K562 (cell line): ENCODE measurements around the gene PLXNA2. TPM values are rescaled to one million over a fixed set of nuclear protein-coding genes. Genes with fewer than 3 reads are reported as not detected.

Source experiments
- ATF2 ChIP-seq: sonication (generic); formaldehyde crosslinking; IDR thresholded peaks from 2 replicates; pipeline ENCODE4 v1.8.1; 2022; ENCODE audit warnings: missing genetic modification reagents
- BMI1 ChIP-seq: fragments of 150-350 bp; IDR thresholded peaks from 2 replicates; pipeline ENCODE4 v1.6.1; 2014; ENCODE audit warnings: low read length
- FOSL1 ChIP-seq: fragments of 200-800 bp; sonication (Bioruptor generic); conservative IDR thresholded peaks from 2 replicates; pipeline ENCODE4 v1.6.1; 2016; ENCODE audit warnings: missing genetic modification characterization, missing compliant biosample characterization
- HMGN3 ChIP-seq: IDR thresholded peaks from 2 replicates; pipeline ENCODE4 v1.6.1; 2011; ENCODE audit warnings: borderline replicate concordance, low read depth, mild to moderate bottlenecking, mixed read lengths, low read length; ENCODE audit not compliant: insufficient read length; ENCODE audit errors: extremely low read depth
- NR2C2 ChIP-seq, 2 experiments: fragments of 200-800 bp in 1 of 2; sonication (Bioruptor generic) in 1 of 2; sonication (generic) in 1 of 2; formaldehyde crosslinking in 1 of 2; IDR thresholded peaks; 2 replicates each; pipeline versions ENCODE4 v1.6.1 to v1.8.0; 2016 to 2022; ENCODE audit warnings: mild to moderate bottlenecking in 1 of 2, missing compliant biosample characterization in 1 of 2, missing genetic modification characterization in 1 of 2, missing genetic modification reagents in 1 of 2
- PKNOX1 ChIP-seq: fragments of 450-650 bp; IDR thresholded peaks from 2 replicates; pipeline ENCODE4 v1.6.1; 2016
- POLR2AphosphoS5 ChIP-seq: IDR thresholded peaks from 2 replicates; pipeline ENCODE4 v1.6.1; 2011; ENCODE audit warnings: mild to moderate bottlenecking, low read depth, low read length, moderate library complexity; ENCODE audit not compliant: control insufficient read depth, insufficient read depth
- RBBP5 ChIP-seq: fragments of 200-600 bp; sonication (generic); IDR thresholded peaks from 2 replicates; pipeline ENCODE4 v1.6.1; 2012; ENCODE audit warnings: borderline replicate concordance, mild to moderate bottlenecking, low read length, control low read depth, inconsistent platforms; ENCODE audit not compliant: insufficient read depth, poor library complexity, severe bottlenecking
- RBM14 ChIP-seq: fragments of 200-400 bp; formaldehyde crosslinking; IDR thresholded peaks from 2 replicates; pipeline ENCODE4 v1.6.1; 2018; ENCODE audit warnings: low read depth, mild to moderate bottlenecking, low read length, moderate library complexity, borderline replicate concordance; ENCODE audit not compliant: insufficient read depth
- TBP ChIP-seq: optimal IDR thresholded peaks from 2 replicates; pipeline ENCODE3; 2011; ENCODE audit warnings: low read depth, low read length, improper control_type of control experiment
- THAP12 ChIP-seq: fragments of 250-450 bp; sonication (Bioruptor Pico); IDR thresholded peaks from 2 replicates; pipeline ENCODE4 v1.9.0; 2021; ENCODE audit warnings: mild to moderate bottlenecking, inconsistent platforms
- TRIM24 ChIP-seq, 2 experiments: fragments of 450-650 bp; IDR thresholded peaks; 2 replicates each; pipeline ENCODE4 v1.6.1; 2016
- ZBED1 ChIP-seq: IDR thresholded peaks from 2 replicates; pipeline ENCODE4 v1.6.1; 2014
- ZBTB12 ChIP-seq: fragments of 250-450 bp; sonication (Bioruptor Pico); IDR thresholded peaks from 2 replicates; pipeline ENCODE4 v1.4.0; 2020
- ZNF41 ChIP-seq: fragments of 250-450 bp; sonication (Bioruptor Pico); conservative IDR thresholded peaks from 2 replicates; pipeline ENCODE4 v1.4.0; 2020; ENCODE audit warnings: mild to moderate bottlenecking
- polyA plus RNA-seq, 8 experiments: library from polyadenylated mRNA; depleted of rRNA in 4 of 8; stranded (reverse) in 5 of 8; unstranded in 3 of 8; fragments of >200 nt; fragmentation: Nextera tagmentation in 2 of 8; fragmentation: Illumina TruSeq in 1 of 8; extraction: Ambion mirVana in 2 of 8; extraction: Trizol in 1 of 8; gene quantifications; 2 replicates each; pipeline versions ENCODE4 v1.2.1 to v1.2.3, GENCODE V29; 2011 to 2014; ENCODE audit warnings: inconsistent platforms in 1 of 8, missing spikeins in 1 of 8
- total RNA-seq, 7 experiments: library from RNA; depleted of rRNA in 6 of 7; stranded (reverse); fragments of >200 nt in 6 of 7; fragmentation: Illumina TruSeq in 2 of 7; extraction: Trizol in 2 of 7; gene quantifications; 2 replicates each; pipeline versions ENCODE4 v1.2.1 to v1.2.3, GENCODE V29; 2011 to 2021; ENCODE audit warnings: low replicate concordance in 1 of 7
- TF ChIP-seq, protein P1 (sequence below): sonication (generic); formaldehyde crosslinking; IDR thresholded peaks from 2 replicates; pipeline ENCODE4 v1.8.0; 2022; ENCODE audit warnings: mild to moderate bottlenecking, missing genetic modification reagents

Gene PLXNA2
- total and polyA plus RNA-seq, 9 of the 15 experiments (the other 6 are each of a cell fraction or from before 2014, with no cell fraction given) = 0.01 to 1.3 (median 0.32) TPM

GRCh38 chr1:208206092-208206698 is 38.0 kb downstream of the PLXNA2 start (continued):
- TF ChIP-seq RBM14 (no peak), ZBTB12 (CRISPR knock-in tag) (no peak), HMGN3 (no peak), RBBP5 (no peak), POLR2AphosphoS5 (no peak), ZNF41 (no peak), PKNOX1 (peak; percentile 66), NR2C2 (CRISPR knock-in tag; IDR thresholded peaks at IDR 0.05) (no peak), NR2C2 (tag; IDR thresholded peaks at IDR 0.05) (no peak), FOSL1 (tag) (peak; percentile 45; the same call in 1 of the 2 replicates), ZBED1 (0 out of 2 replicates have a peak, but pooled peaks have one; percentile 65), BMI1 (no peak), ATF2 (CRISPR knock-in tag) (no peak), TBP (no peak), TRIM24 (IDR thresholded peaks at IDR 0.05) (no peak), THAP12 (CRISPR knock-in tag) (no peak)
- TF ChIP-seq, protein P1, sequence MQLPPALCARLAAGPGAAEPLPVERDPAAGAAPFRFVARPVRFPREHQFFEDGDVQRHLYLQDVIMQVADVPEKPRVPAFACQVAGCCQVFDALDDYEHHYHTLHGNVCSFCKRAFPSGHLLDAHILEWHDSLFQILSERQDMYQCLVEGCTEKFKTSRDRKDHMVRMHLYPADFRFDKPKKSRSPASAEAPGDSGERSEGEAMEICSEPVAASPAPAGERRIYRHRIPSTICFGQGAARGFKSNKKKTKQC (CRISPR knock-in tag) = no peak
- TF ChIP-seq, all 486 proteins: peak for 12
